ENCODE measurements around the gene ANGPTL2. TPM values are rescaled to one million over a fixed set of nuclear protein-coding genes. Genes with fewer than 3 reads are reported as not detected.

The ANGPTL2 gene
- total RNA-seq, 1 donor from 2014 or later: 17.5 TPM

DNA sequence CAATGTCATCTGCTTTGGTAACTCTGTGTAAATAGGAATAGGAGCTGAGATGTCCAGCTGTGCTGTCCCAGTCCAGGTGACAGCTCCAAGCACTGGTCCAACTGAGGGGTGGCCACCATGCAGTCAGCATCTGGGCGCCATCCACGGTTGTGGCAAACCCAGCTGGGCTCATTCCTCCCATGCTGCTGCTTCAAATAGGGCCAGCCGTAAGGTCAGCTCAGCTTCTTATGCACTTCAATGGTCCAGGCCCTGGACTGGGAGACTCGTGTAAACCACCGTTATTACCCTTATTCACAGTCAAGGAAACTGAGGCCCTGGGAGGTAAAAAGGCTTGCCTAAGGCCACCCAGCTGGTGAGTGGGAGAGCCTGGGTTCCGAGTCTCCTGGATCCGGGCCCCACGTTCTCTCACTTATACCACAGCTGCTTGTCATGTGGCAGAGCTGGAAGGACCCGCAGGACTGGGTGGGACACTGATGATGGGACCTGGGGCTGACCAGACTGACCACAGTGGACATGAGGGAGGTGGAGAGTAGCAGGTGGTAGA is 38.7 kb upstream of the ANGPTL2 start:
- H3K4me1 Mint-ChIP-seq (ENCODE audit: low read depth, unreplicated experiment): peaks cover 30% of the 10 kb centered on the region
- H3K27me3 Mint-ChIP-seq (ENCODE audit: low read depth, unreplicated experiment): peaks cover 2% of the 10 kb centered on the region
- H3K27ac Mint-ChIP-seq (ENCODE audit: unreplicated experiment): no peak overlapping the region
- no peak overlapping the region for H3K4me3 Mint-ChIP-seq (ENCODE audit: unreplicated experiment)
- no peaks in the 10 kb centered on the region for H3K27me3 ChIP-seq (ENCODE audit: insufficient read depth, low read length)
- no peaks in the 10 kb centered on the region for H3K9me3 Mint-ChIP-seq (ENCODE audit: unreplicated experiment)
- H3K9me3 ChIP-seq (ENCODE audit: insufficient read depth, low read depth, low read length): no peaks in the 10 kb centered on the region
- no peaks in the 10 kb centered on the region for H3K79me2 ChIP-seq (ENCODE audit: insufficient read depth, low read length)
- H3K4me3 ChIP-seq (ENCODE audit: insufficient read depth, low read depth, low read length): no peak overlapping the region
- H3K36me3 Mint-ChIP-seq (ENCODE audit: low read depth, unreplicated experiment): no peaks in the 10 kb centered on the region
- no peak overlapping the region for H2AFZ ChIP-seq (ENCODE audit: low read depth, low read length)
- H3K4me2 ChIP-seq (ENCODE audit: low read length): no peak overlapping the region
- no peak overlapping the region for H3K27ac ChIP-seq (ENCODE audit: low read depth, low read length)
- FAIRE-seq (no peak), DNase-seq (ENCODE audit: low read depth) (no peak)
- H3K4me1 ChIP-seq (ENCODE audit: insufficient read depth, low read length): peaks cover 22% of the 10 kb centered on the region
- no peaks in the 10 kb centered on the region for H3K36me3 ChIP-seq (ENCODE audit: insufficient read depth, low read length)
- no peaks in the 10 kb centered on the region for H4K20me1 ChIP-seq (ENCODE audit: insufficient read depth, low read length)
- no peak overlapping the region for H3K9ac ChIP-seq (ENCODE audit: low read length)
- TF ChIP-seq EZH2 (IDR thresholded peaks at IDR 0.05; ENCODE audit: insufficient read depth, low read length): no peak
- TF ChIP-seq, protein P1, sequence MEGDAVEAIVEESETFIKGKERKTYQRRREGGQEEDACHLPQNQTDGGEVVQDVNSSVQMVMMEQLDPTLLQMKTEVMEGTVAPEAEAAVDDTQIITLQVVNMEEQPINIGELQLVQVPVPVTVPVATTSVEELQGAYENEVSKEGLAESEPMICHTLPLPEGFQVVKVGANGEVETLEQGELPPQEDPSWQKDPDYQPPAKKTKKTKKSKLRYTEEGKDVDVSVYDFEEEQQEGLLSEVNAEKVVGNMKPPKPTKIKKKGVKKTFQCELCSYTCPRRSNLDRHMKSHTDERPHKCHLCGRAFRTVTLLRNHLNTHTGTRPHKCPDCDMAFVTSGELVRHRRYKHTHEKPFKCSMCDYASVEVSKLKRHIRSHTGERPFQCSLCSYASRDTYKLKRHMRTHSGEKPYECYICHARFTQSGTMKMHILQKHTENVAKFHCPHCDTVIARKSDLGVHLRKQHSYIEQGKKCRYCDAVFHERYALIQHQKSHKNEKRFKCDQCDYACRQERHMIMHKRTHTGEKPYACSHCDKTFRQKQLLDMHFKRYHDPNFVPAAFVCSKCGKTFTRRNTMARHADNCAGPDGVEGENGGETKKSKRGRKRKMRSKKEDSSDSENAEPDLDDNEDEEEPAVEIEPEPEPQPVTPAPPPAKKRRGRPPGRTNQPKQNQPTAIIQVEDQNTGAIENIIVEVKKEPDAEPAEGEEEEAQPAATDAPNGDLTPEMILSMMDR (IDR thresholded peaks at IDR 0.05; ENCODE audit: insufficient read depth, low read depth, low read length): no peak

DNA sequence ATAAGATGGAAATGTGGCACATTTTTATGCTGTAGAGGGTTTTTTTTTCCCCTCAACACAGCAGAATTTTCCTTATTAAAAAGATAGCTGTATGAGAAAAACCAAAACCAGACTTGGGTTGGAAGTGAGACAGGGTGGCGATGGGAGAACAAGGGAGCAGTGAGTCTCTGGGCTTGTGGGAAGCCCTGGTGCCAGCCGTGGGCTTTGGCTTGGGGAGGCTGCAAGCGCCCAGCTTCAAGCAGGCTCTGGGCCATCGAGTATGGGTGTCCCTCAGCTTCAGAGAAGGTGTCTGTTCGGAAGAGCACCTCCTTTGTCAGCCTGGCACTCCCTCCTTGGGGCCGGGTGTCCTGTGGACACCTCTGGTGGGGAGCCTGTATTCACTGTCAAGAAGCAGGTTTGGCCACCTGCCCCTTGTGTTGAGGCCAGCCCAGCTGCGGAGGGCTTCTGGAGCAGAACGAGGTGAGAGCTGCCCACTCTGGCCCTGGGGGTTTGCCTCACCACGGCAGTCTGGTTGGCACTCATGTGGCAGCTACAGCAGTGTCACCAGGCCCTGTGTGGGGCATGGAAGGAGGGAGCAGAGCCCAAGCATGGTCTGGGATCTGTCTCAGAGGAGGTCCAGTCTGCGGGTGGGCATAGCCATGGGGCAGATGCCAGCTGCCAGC is 37.6 kb upstream of the ANGPTL2 start:
- H3K4me1 ChIP-seq (ENCODE audit: insufficient read depth, low read length): peaks cover 26% of the 10 kb centered on the region
- no peak for FAIRE-seq
- Mint-ChIP-seq H3K4me3 (ENCODE audit: unreplicated experiment) (no peak overlapping the region), H3K27ac (ENCODE audit: unreplicated experiment) (peak overlapping the region; percentile 20), H3K27me3 (ENCODE audit: low read depth, unreplicated experiment) (peaks cover 8% of the 10 kb centered on the region), H3K4me1 (ENCODE audit: low read depth, unreplicated experiment) (peaks cover 30% of the 10 kb centered on the region), H3K9me3 (ENCODE audit: unreplicated experiment) (no peaks in the 10 kb centered on the region), H3K36me3 (ENCODE audit: low read depth, unreplicated experiment) (no peaks in the 10 kb centered on the region)
- H3K9me3 ChIP-seq (ENCODE audit: insufficient read depth, low read depth, low read length): no peaks in the 10 kb centered on the region
- H4K20me1 ChIP-seq (ENCODE audit: insufficient read depth, low read length): no peaks in the 10 kb centered on the region
- H3K27me3 ChIP-seq (ENCODE audit: insufficient read depth, low read length): no peaks in the 10 kb centered on the region
- no peaks in the 10 kb centered on the region for H3K79me2 ChIP-seq (ENCODE audit: insufficient read depth, low read length)
- H3K4me3 ChIP-seq (ENCODE audit: insufficient read depth, low read depth, low read length): no peak overlapping the region
- no peak overlapping the region for H3K27ac ChIP-seq (ENCODE audit: low read depth, low read length)
- DNase-seq (ENCODE audit: low read depth): no peak
- peak overlapping the region; percentile 33 for H3K4me2 ChIP-seq (ENCODE audit: low read length)
- TF ChIP-seq, protein P1 (IDR thresholded peaks at IDR 0.05; ENCODE audit: insufficient read depth, low read depth, low read length): no peak
- TF ChIP-seq EZH2 (IDR thresholded peaks at IDR 0.05; ENCODE audit: insufficient read depth, low read length): no peak
- H2AFZ ChIP-seq (ENCODE audit: low read depth, low read length): no peak overlapping the region
- no peaks in the 10 kb centered on the region for H3K36me3 ChIP-seq (ENCODE audit: insufficient read depth, low read length)
- H3K9ac ChIP-seq (ENCODE audit: low read length): peak overlapping the region; percentile 11

DNA sequence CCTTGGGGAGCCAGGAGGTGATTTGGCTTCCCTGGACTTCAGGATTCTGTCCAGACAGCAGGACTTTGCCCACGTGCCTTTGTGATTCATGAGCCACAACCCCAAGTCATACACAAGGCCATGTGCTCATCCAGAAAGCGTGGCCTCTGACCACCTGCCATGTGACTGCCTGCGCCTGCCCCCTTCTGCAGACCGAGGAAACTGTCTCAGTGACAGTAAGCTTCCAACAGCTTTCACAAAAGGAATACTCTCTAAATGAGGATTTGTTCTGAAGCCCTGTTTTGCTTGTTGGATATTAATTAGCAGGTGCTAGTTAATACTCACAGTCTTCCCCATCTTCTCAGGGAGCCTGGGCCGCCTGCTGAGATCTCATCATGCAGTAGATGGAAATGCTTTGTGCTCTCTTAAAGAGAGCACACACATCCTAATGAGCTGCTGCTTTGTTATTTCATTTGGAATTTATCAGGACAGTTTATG is 36.9 kb upstream of the ANGPTL2 start:
- no peak overlapping the region for H3K4me3 Mint-ChIP-seq (ENCODE audit: unreplicated experiment)
- H3K27ac Mint-ChIP-seq (ENCODE audit: unreplicated experiment): peak overlapping the region; percentile 50
- H3K36me3 Mint-ChIP-seq (ENCODE audit: low read depth, unreplicated experiment): no peaks in the 10 kb centered on the region
- no peak for FAIRE-seq
- Histone ChIP-seq H3K79me2 (ENCODE audit: insufficient read depth, low read length) (no peaks in the 10 kb centered on the region), H2AFZ (ENCODE audit: low read depth, low read length) (peak overlapping the region; percentile 40), H3K9me3 (ENCODE audit: insufficient read depth, low read depth, low read length) (no peaks in the 10 kb centered on the region), H3K9ac (ENCODE audit: low read length) (peak overlapping the region; percentile 11), H3K27me3 (ENCODE audit: insufficient read depth, low read length) (no peaks in the 10 kb centered on the region), H3K36me3 (ENCODE audit: insufficient read depth, low read length) (no peaks in the 10 kb centered on the region), H3K4me3 (ENCODE audit: insufficient read depth, low read depth, low read length) (no peak overlapping the region), H3K4me2 (ENCODE audit: low read length) (peak overlapping the region; percentile 33), H3K4me1 (ENCODE audit: insufficient read depth, low read length) (peaks cover 34% of the 10 kb centered on the region), H3K27ac (ENCODE audit: low read depth, low read length) (peak overlapping the region; percentile 32), H4K20me1 (ENCODE audit: insufficient read depth, low read length) (no peaks in the 10 kb centered on the region)
- H3K9me3 Mint-ChIP-seq (ENCODE audit: unreplicated experiment): no peaks in the 10 kb centered on the region
- peaks cover 11% of the 10 kb centered on the region for H3K27me3 Mint-ChIP-seq (ENCODE audit: low read depth, unreplicated experiment)
- TF ChIP-seq, protein P1 (IDR thresholded peaks at IDR 0.05; ENCODE audit: insufficient read depth, low read depth, low read length): peak; percentile 34
- no peak for TF ChIP-seq EZH2 (IDR thresholded peaks at IDR 0.05; ENCODE audit: insufficient read depth, low read length)
- peak; percentile 89 for DNase-seq (ENCODE audit: low read depth)
- H3K4me1 Mint-ChIP-seq (ENCODE audit: low read depth, unreplicated experiment): peaks cover 30% of the 10 kb centered on the region

Data from astrocyte (in vitro differentiated cells and primary cell).